ENCODE measurements around the gene LST1. TPM values are rescaled to one million over a fixed set of nuclear protein-coding genes. Genes with fewer than 3 reads are reported as not detected.
A peak's percentile ranks its signal among the peaks of the same experiment; 100 is the strongest.

LST1 gene
- total and polyA plus RNA-seq, 2 of the 8 experiments (the other 6 are each of a cell fraction or from before 2014, with no cell fraction given): not detected

DNA sequence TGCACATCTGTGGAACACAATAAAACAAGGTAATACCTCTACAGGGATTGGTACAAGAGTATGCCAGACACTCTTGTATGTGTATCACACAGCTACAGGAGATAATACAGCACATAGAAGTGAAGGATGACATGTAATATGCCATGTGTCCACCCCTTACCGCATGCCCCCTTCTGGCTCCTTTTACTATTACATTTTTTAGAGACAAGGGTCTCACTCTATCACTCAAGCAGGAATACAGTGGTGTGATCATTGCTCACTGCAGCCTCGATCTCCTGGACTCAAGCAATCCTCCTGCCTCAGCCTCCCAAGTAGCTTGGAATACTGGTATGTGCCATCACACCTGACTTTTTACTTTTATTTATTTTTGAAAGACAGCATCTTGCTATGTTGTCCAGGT lies 10.9 kb downstream of the LST1 start:
- no peak for FAIRE-seq
- Histone ChIP-seq H3K56ac (replicated peaks; ENCODE audit: insufficient read length, low read depth, low read length) (no peak overlapping the region), H3K14ac (ENCODE audit: insufficient read length) (no peak overlapping the region), H2AK5ac (ENCODE audit: low read depth, low read length) (no peak overlapping the region), H3K36me3 (ENCODE audit: control insufficient read depth in 2 of 4, insufficient read depth in 4 of 4, low read length in 3 of 4) (no peaks in the 10 kb centered on the region), H3K4ac (replicated peaks; ENCODE audit: insufficient read length, low read depth, low read length) (no peak overlapping the region), H2AFZ (ENCODE audit: low read length) (no peak overlapping the region), H2BK15ac (ENCODE audit: low read length) (no peak overlapping the region), H2BK20ac (ENCODE audit: low read length) (no peak overlapping the region), H4K5ac (ENCODE audit: insufficient read length, low read depth, low read length) (no peak overlapping the region), H3K4me1 (replicated peaks in 1 of 4; ENCODE audit: control insufficient read depth in 3 of 4, insufficient read depth in 4 of 4, low read length in 3 of 4) (no peaks in the 10 kb centered on the region), H3K23ac (ENCODE audit: insufficient read length) (no peak overlapping the region), H4K91ac (replicated peaks; ENCODE audit: insufficient read length, low read length) (no peak overlapping the region), H3K9ac (replicated peaks in 1 of 4; ENCODE audit: extremely low read depth in 1 of 4, low read depth in 3 of 4, low read length in 3 of 4) (no peak overlapping the region), H3K4me3 (ENCODE audit: extremely low read depth in 1 of 4, insufficient read depth in 2 of 4, low read depth in 3 of 4, low read length in 4 of 4) (no peak overlapping the region), H3K79me2 (ENCODE audit: control insufficient read depth in 1 of 2, insufficient read depth in 2 of 2, low read length in 2 of 2) (no peaks in the 10 kb centered on the region), H3K23me2 (ENCODE audit: low read depth, low read length) (no peaks in the 10 kb centered on the region), H2BK12ac (ENCODE audit: low read depth, low read length) (no peak overlapping the region), H4K8ac (ENCODE audit: extremely low read depth, insufficient read depth, low read length) (no peak overlapping the region), H3K79me1 (ENCODE audit: low read depth, low read length) (no peaks in the 10 kb centered on the region), H4K20me1 (replicated peaks in 1 of 2; ENCODE audit: control insufficient read depth in 1 of 2, insufficient read depth in 2 of 2, low read length in 2 of 2) (no peaks in the 10 kb centered on the region), H2BK120ac (replicated peaks; ENCODE audit: low read depth, low read length) (no peak overlapping the region), H3K18ac (ENCODE audit: extremely low read depth, low read length) (no peak overlapping the region), H3K27me3 (replicated peaks in 1 of 4; ENCODE audit: control insufficient read depth in 3 of 4, extremely low read depth in 1 of 4, insufficient read depth in 3 of 4, low read length in 3 of 4) (no peaks in the 10 kb centered on the region), H3K9me3 (ENCODE audit: insufficient read depth in 2 of 2, low read depth in 1 of 2, low read length in 1 of 2) (no peaks in the 10 kb centered on the region), H3K4me2 (ENCODE audit: insufficient read depth in 1 of 2, low read depth in 2 of 2, low read length in 2 of 2) (no peak overlapping the region), H3K27ac (ENCODE audit: low read depth, low read length) (no peak overlapping the region), H2BK5ac (ENCODE audit: low read depth, low read length) (no peak overlapping the region)
- WGBS, 2 experiments (ENCODE audit: extremely low coverage in 1 of 2, insufficient coverage in 1 of 2, insufficient read length in 1 of 2, insufficient replicate concordance in 2 of 2, low coverage in 1 of 2, low lambda C conversion rate in 2 of 2, missing lambda C conversion rate in 1 of 2): 64% methylated on average over 2 of the region's 2 CpGs; no CpG with 5 or more reads in 1 of the 2 experiments
- no peak for DNase-seq (ENCODE audit: low read depth in 1 of 2, low spot score in 2 of 2)
- ChIA-PET POLR2A (ENCODE audit: partially characterized antibody) (interaction anchor here (0.9 to 7.3 kb wide), 7 partner anchors 10 to 240 kb away, joined by 3 to 99 read pairs (median 3); partner anchors contain the start of genes ATP6V1G2, DDX39B and NFKBIL1), CTCF (ENCODE audit: partially characterized antibody) (interaction anchor here (0.6 to 22.0 kb wide), 23 partner anchors 12 to 1047 kb away, joined by 3 to 640 read pairs (median 4); partner anchors contain the start of genes AIF1, ATP6V1G2, DDX39B and LST1)
- no peak for TF ChIP-seq HDAC6 (IDR thresholded peaks at IDR 0.05; ENCODE audit: low read depth, low read length)
- no peak for TF ChIP-seq GTF2F1 (IDR thresholded peaks at IDR 0.05; ENCODE audit: borderline replicate concordance, low read depth, low read length)
- TF ChIP-seq GABPA (IDR thresholded peaks at IDR 0.05; ENCODE audit: borderline replicate concordance, insufficient read depth, low read length): no peak
- no peak for TF ChIP-seq KDM5A (IDR thresholded peaks at IDR 0.05; ENCODE audit: low read length)
- no peak for TF ChIP-seq SAP30 (IDR thresholded peaks at IDR 0.05; ENCODE audit: insufficient read depth, insufficient replicate concordance, low read length)
- no peak for TF ChIP-seq SIN3A (conservative IDR thresholded peaks at IDR 0.05 in 1 of 2, IDR thresholded peaks at IDR 0.05 in 1 of 2; ENCODE audit: low read depth in 1 of 2, low read length in 2 of 2)
- TF ChIP-seq E2F6 (IDR thresholded peaks at IDR 0.05): no peak
- TF ChIP-seq, protein P1, sequence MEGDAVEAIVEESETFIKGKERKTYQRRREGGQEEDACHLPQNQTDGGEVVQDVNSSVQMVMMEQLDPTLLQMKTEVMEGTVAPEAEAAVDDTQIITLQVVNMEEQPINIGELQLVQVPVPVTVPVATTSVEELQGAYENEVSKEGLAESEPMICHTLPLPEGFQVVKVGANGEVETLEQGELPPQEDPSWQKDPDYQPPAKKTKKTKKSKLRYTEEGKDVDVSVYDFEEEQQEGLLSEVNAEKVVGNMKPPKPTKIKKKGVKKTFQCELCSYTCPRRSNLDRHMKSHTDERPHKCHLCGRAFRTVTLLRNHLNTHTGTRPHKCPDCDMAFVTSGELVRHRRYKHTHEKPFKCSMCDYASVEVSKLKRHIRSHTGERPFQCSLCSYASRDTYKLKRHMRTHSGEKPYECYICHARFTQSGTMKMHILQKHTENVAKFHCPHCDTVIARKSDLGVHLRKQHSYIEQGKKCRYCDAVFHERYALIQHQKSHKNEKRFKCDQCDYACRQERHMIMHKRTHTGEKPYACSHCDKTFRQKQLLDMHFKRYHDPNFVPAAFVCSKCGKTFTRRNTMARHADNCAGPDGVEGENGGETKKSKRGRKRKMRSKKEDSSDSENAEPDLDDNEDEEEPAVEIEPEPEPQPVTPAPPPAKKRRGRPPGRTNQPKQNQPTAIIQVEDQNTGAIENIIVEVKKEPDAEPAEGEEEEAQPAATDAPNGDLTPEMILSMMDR (IDR thresholded peaks at IDR 0.05; ENCODE audit: control extremely low read depth in 1 of 3, insufficient read depth in 1 of 3, low read depth in 1 of 3, low read length in 3 of 3): peak in 2 of 3 experiments; percentile 48 to 52; a peak in 2 of 4 replicates
- TF ChIP-seq RBBP5 (IDR thresholded peaks at IDR 0.05; ENCODE audit: borderline replicate concordance, low read depth, low read length): no peak
